Hematopoietic multipotent progenitor cell treated with erythropoietin and hydrocortisone succinate and interleukin-3 and kit ligand, for 17 days (in vitro differentiated cells): Measurements from ENCODE around the gene USP6.
"Not testable (repeated sequence)": the region's sequence is repeated elsewhere in the genome, so short reads cannot be mapped to it uniquely, and the experiment has no call there.

Source experiments
- DNase-seq: peaks from one replicate; pipeline ENCODE4 v3.0.0-alpha.2; 2015; ENCODE audit warnings: low spot score

The USP6 gene

DNA sequence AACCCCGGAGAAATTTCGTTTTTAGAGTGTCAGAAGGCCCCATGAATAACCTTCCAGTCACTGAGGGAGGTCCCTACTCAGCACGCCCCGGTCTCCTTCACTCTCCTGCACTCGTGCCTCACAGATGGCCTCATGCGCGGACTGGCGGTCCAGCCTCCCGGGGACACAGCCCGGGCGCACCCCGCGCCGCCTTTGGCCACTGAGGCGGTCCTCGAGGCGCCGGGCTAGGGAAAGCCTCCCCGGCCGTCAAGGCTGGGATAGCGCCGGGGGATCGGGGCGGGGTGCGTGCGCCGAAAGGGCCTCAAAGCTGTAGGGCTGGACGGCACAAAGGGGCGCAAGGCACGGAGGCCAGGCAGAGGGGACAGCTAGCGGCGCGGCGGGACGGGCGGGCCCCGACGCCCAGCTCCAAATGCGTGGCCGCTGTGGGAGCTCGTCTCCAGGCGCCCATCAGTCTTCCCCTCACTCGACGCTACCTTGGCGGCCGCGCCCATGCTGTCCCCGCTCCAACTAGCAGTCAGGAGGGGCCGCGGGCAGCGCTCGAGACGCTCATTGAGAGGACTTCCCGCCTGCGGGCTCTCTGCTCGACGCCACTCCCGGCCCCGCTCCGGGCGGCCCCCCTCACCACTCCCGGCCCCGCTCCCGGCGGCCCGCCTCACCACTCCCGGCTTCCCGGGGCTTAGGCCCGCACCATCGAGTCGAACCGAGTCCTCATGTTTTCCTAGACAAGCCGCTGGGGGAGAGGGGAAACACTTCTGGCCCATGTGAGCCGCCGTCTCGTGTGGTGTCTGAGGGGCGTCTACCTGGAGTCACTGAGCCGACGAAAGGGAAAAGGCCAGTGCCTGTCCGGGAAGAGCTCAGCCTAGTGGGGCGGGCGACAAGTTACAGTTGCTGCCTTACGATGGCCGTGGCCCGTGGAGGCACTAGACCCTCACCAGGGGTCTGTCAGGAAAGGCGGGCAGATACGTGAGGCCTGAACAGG lies at the start of gene USP6:
Gene USP6, plus strand, starts transcription at position 360 of the 979 bp plus-strand sequence. CDS start 14,336 bp downstream, outside the sequence.
- DNase-seq, result no peak

DNA sequence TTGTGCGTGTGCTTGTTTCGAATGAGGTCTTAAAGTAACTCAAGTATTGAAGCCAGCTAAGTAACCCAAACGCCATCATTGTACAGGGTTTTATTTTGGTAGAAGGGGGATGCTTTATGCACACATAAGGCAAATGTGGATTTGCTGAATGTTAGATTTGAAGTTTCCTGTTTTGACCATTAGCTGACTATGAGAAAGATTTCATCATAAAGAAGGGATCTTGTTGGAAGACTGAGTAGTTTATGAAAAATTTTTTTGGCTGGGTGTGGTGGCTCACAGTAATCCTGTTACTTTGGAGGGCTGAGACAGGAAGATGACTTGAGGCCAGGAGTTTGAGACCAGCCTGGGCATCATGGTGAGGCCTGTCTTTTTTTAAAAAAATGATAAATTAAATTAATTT lies 47.6 kb upstream of the USP6 start:
- no peak for DNase-seq

DNA sequence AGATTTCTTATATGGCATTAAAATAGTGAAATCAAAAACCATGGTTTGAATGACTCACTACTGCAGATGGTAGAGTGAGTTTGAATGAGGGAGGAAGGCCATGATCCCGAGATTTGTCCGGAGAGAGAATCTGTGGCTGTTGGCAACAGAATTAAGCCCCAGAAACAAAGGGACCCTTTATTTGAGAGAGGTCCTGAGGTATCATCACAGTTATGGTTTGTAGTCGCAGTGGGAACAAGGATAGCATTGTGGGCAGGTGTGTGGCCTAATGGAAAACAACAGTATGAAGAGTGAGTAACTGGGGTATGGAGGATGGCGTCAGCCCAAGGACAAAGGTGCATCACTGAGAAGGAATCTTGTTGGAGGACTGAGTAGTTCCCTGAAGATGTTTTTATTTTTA lies 46.1 kb upstream of the USP6 start:
- no peak for DNase-seq

DNA sequence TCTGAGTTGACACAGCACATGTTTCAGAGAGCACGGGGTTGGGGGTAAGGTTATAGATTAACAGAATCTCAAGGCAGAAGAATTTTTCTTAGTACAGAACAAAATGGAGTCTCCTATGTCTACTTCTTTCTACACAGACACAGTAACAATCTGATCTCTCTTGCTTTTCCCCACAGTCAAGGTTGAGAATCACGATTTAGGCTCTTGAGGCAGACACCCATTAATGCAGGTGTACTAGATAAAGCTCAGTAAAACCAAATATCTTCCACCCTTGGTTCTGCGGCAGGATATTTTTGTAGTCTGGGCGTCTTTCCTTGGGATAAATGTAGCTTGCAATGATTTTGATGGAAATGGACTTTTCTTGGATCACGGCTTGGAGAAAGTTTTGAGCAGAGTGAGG lies 40.4 kb upstream of the USP6 start:
- not testable (repeated sequence) for DNase-seq

DNA sequence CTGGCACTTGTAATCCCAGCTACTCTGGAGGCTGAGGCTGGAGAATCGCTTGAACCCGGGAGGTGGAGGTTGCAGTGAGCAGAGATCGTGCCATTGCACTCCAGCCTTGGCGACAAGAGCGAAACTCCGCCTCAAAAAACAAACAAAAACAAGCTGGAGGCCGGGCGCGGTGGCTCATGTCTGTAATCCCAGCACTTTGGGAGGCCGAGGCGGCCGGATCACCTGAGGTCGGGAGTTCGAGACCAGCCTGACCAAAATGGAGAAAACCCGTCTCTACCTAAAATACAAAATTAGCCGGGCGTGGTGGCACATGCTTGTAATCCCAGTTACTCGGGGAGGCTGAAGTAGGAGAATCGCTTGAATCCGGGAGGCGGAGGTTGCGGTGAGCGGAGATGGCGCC lies 38.6 kb upstream of the USP6 start:
- not testable (repeated sequence) for DNase-seq

DNA sequence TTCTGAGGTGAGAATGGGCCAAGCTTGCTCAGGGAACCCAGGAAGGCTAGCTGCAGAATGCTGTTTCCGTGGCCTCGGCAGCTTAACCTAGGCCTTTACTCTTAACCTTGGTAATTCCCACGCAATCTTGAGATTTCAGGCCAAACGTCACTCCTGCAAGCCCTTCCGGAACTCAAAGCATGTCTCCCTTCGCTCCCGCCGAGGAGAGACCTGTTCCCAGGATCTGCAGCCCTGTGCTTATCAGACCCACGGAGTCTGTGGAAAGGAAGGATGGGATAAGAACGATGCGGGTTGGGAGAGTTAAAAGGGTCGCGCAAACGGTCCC lies 38.1 kb upstream of the USP6 start:
- no peak for DNase-seq

DNA sequence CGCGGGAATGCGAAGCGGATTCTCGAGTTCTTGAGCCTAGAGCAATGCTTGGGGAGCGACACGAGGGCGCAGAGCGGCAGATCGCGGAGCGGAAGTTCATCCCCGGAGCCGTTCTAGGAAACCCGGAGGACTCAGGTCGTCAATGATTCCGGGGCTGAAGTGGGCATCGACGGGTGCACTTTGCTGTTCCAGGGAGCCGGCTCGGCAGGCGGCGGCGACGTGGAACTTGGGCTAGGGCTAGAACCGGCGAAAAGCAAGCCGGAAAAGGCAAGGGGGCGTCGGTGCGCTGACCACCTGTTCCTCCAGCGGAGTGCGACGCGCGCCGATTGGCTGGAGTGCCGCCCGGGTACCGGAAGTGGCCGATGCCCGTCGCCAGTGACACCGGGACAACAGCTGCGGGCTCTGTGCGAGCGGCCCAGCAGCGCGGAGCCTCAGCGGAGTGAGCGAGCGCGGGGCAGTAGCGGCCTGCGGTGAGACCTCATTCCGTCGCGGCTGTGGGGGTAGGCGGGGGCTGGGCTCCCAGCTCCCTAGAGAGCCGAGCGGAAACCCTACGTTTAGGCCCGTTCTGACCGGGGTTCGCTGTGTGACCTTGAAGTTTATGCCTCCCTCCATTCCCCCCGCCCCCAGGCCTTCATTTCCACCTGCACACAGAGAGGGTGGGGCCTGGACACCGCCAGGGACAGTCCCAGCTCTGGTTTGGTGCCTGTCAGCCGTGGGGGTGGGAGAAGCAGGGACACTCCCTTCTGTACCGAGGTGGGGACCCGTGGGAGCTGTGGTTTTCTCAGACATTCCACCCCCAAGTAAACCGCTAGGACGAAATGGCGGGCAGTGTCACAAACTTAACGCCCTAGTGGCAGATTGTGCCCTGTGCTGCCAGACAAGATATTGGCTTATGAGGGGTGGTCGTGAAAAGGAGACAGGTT lies 37.5 kb upstream of the USP6 start, which contains the start of gene ZFP3:
Gene ZFP3, plus strand, starts transcription at position 362 of the 923 bp plus-strand sequence. CDS start 13,038 bp downstream, outside the sequence.
- no peak for DNase-seq

DNA sequence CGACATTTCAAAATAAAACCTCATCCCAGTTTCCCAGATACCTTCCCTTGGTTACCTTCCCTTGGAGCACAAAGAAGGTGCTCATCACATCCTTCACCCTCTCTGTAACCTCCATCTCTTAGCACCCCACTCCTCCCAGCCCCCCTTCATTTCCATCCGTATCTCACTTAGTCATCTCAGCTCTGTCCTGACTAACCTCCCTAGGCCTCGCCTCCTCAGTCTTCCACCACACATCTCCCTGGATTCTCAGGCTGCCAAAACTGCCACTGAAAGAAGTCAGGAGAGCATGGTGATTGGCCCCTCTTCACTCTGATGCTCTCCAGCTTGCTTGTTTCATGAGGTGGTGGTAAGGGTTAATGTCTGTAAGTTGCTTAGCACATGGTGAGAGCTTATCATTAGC lies 35.2 kb upstream of the USP6 start:
- DNase-seq, result no peak

DNA sequence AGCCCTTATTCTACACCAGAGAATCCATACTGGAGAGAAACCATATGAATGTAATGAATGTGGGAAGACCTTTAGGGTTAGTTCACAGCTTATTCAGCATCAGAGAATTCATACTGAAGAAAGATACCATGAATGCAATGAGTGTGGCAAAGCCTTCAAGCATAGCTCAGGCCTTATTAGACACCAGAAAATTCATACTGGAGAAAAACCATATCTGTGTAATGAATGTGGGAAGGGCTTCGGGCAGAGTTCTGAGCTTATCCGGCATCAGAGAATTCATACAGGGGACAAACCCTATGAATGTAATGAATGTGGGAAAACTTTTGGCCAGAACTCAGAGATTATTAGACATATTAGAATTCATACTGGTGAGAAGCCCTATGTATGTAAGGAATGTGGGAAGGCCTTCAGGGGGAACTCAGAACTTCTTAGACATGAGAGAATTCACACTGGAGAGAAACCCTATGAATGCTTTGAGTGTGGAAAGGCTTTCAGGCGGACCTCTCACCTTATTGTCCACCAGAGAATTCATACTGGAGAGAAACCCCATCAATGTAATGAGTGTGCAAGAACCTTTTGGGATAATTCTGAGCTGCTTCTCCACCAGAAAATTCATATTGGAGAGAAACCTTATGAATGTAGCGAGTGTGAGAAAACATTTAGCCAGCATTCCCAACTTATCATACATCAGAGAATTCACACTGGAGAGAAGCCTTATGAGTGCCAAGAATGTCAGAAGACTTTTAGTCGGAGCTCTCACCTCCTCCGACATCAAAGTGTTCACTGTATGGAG lies 23.4 kb upstream of the USP6 start:
- DNase-seq, result no peak

DNA sequence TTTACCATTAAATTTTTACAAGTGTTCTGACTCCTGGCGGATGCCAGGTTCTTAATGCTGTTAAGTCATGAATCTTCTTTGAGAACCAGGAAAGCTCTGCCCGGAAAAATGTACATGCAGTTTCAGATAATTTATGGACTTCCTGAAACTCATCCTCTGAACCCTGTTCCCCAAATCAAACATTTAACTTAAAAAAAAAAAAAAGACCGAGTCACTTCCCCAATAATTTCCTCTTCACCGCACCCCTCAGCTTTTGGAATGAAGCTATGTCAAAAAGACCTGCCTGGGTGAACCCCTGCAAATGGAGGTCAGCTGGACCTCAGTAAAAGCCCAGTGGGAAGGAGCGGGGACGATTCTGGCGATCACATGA lies 19.1 kb upstream of the USP6 start:
- no peak for DNase-seq

DNA sequence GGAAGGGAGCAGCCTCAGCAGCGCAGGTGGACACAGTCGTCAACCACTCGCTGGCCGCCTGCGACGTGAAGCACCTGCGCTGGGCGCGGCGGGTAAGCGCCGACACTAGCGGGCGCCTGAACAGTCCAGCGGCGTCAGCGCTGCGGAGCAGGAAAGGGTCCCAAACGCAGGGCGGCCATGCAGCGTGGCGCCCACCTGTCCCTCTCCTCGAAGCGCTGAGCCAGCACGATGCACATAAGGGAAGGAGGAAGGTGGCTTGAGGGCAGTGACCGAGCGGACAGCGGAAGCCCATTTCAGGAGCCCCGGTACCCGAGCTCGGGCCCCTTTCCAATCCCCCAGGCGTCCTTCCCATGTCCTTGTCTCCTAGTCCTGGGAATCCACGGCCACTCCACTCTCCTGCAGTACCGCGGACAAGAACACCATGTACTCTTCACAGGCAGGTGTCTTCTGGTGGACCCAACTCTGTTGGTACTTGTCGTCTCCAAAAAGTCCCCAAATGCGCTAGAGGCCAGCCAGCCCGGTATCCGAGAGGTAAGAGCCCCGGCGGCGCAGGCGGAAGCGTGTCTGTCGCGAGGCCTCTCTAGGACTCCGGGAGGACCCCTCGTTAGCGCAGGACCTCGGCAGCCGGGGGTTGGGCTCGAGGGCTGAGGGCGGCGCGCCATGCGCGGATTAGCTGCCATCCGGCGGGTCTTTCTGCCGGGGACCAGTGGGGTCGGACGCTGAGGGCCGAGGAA lies 18.6 kb upstream of the USP6 start:
- no peak for DNase-seq

DNA sequence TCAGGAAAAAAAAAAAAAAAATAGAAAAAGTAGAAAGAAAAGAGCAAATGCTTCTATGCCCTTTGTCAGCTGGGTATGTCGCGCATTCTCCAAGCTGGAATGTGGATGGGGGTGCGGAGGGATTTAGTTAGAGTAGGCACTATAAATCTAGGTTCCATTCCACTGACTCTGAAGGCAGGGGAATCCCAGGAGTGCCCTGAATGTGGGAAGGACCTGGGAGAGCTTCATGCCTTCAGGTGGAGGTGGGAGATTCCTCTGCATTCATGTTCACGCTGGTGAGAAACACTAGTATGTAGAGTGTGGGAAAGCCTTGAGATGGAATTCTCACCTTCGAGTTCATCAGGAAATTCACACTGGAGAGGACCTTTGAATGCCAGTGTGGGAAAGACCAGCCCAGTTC lies 16.6 kb upstream of the USP6 start:
- DNase-seq, result no peak

DNA sequence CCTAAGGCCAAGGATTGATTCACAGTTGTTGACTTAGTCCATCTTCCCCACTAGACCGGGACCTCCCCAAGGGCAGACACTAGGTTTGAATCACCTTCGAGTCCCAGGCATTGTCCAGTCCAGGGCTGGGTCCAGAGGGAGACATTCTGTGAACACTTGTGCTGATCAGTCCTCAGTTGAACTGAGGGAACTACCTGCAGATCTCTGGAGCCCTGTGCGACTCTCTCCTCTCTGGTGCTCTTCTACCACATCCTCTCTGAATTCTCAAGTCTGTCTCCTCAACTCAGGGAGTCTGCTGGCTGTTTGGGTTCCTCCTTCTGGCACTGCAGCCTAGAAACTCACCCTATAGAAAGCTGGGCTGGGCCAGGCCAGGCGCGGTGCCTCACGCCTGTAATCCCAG lies 15.0 kb upstream of the USP6 start:
- no peak for DNase-seq

DNA sequence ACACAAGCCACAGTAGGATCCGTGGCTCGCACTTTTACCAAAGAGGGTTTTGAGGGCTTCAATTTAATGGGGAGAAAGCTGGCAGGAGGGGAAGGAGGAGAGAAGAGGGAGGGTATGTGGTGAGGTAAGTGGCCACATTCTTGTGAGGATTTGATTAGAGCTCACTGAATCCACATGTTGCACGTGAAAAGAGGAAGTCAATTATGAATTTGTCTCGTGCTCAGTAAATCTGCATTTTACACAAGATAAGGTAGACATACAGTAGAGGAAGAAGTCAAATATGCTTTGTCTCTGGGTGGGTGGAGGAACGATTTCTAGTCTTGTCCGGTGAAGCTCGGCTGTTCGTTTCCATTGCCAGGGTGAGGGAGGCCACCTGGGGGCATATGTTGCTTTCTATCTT lies 5.0 kb upstream of the USP6 start:
- no peak for DNase-seq

DNA sequence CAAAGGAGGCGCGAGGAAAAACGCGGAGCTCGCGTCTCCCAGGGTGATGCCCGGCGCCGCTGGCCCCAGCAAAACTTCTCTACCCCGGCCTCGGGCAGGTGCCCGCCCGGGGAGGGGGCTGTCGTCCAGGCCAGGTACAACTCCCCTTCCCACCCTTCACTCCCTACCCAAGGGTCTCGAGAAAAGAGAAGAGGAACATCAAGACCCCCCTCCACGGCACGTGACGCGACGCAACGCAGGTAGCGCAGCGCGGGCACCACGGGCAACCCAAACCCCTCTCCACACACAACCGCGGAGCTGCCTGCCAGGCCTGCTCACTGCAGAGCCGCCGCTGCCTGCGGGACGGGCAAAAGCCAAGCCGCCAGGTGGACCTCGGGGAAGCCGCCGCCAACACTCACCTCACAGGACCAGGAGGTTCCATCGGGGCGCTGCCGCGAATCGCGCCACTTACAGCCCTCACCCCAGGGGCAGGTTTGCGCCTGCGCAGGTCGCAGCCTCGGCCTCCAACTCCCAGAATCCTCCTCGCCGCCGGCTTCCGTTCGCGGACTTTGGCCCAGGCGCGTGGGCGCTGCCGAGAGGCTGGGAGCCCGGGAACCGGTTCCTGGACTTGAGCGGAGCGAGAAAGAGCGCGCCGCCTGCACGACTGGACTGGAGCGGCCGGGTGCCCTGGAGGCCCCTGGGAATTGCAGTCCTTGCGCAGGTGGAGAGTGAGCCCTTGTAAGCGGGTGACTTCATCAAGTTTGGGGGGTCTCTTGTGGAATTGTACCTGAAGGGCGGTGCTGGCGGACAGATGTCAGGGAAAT lies 4.2 kb upstream of the USP6 start, which contains the start of gene ZNF232:
Gene ZNF232, minus strand, starts transcription at position 477 of the 803 bp plus-strand sequence. Its CDS starts 56 bp downstream, at position 421.
- peak; percentile 63 for DNase-seq

DNA sequence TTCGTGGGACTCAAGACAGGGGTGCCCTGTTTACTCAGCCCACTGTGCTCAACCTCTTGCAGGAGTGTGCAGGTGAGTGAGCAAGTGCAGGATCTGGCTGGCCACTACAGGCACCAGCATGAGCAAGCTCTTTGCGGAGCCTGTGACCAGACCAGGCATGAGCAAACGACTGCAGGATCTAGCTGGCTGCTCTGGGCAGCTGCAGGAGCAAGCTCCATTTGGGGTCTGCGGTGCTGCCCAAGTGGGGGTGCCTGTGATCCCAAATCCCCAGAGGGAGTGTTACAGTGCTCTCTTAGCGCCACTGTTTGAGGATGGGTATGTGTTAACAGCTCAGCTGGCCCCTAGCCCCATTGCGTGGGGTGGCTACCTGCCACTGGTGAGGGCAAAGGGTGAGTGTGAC lies 2.4 kb downstream of the USP6 start:
- DNase-seq, result no peak

DNA sequence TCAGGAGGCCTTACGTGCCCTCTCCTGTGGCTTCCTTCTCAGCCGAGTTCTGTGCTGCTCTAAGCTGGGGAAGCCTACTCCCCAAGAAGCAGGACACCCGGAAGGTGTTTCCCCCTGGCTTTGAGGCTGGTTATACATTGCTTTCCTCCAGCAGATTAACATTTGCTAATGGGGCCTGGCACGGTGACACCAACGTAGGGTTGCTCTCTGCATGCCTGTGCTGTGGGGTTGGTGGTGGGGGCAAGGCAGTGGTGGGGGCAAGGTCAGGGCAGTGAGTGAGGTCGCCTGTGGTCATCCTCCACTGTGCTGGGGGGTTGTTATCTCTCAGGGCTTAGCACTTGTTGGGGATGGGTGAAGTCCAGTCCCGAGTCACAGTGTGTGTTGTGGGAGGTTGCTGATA lies 4.2 kb downstream of the USP6 start:
- no peak for DNase-seq

DNA sequence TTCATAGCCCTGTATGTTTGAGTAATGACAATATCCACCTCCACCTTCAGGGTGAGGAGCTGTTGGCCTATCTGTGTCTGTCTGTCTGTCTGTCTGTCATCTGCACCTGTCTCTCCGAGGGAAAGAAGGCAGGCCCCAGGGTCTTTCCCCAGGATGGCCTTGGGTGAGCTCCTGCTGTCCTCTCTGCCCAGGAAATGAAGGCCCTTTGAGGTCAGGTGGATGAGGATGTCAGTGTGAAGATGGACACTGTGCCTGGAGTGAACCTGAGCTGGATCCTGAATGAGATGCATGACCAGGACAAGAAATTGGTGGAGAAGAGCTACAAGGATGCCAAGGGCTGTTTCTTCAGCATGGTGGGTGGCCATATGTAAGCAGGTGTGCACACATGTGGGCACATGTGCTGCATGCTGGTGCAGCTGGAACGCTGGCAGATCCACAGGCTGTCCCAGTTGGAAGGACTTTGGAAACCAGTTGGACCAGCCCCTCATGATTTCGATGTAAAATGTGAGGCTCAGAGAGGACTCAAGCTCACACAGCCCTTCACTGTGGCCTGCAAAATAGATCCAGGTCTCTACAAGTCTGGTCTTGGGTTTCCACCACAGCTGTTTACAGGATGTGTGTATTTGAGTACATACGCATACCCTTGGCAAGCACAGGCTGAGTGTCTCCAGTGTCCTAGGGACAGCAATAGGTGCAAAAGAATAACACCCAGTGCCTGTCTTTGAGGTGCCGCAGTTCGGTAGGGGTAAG lies 4.8 kb downstream of the USP6 start:
- DNase-seq, result not testable (repeated sequence)

DNA sequence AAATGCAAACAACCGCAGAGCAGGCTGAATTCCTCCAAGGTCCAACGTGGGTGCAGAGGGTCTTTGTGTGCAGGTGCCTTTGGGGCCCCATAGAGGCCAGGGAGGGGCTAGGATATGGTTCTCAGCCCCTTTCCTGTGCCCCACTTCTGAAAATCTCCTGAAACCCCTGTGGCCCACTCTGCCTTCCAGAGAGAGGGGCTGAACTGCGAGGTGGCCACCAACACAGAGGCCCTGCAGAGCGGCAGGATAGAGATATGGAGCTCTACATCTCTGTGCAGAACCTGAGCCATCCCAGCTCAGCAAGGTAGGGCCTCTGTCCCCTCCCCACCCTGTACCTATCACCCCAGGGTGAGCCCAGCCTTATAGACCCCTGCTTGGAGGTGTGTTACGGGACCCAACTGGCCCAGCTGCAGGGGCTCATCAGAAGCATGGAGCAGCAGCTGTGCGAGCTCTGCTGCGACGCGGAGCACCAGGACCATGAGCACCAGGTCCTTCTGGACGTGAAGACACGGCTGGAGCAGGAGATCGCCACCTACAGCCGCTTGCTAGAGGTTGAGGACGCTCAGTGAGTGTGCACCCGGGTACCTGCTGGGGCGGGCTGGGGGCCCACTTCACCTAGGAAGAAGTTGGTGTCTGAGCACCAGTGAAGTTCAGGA lies 5.5 kb downstream of the USP6 start:
- no peak for DNase-seq
